GM21619 (cell line): ENCODE data around the gene OR1K1.
"Not testable (repeated sequence)": the region's sequence is repeated elsewhere in the genome, so short reads cannot be mapped to it uniquely, and the experiment has no call there.

ENCODE experiments used
- ATAC-seq: cut with Tn5 transposase; IDR thresholded peaks from one replicate; pipeline ENCODE4 v1.9.1; 2021; ENCODE audit not compliant: unreplicated experiment

OR1K1 gene

DNA sequence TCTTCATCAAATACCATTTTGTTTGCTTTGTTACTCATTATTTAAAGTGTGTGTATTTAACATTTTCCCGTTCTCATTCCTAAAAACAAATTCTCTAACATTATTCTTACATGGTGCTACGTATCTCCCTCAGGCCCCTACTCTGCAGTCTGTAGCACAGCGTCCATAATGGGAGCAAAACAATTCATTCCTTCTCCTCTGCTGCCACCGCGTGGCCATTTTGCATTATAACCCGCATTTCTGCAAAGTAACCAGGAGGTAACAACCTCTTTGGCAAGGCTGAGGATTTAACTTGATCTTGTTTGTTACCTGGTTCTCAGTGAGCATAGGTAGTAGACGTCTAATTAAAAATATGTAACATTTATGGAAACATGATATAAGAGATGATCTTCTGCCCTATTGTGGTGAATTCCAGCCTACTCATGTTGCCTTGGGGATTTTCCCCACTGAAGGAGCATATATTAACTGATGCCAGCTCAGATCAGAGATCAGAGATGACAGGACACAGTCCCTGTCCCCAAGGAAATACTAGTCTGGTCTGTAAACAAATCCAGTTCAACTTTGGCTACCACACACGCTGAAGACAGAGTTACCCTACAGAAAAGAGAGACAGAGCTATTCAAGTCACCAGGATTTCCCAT is 10.5 kb downstream of the OR1K1 start:
- ATAC-seq, result peak; percentile 89

DNA sequence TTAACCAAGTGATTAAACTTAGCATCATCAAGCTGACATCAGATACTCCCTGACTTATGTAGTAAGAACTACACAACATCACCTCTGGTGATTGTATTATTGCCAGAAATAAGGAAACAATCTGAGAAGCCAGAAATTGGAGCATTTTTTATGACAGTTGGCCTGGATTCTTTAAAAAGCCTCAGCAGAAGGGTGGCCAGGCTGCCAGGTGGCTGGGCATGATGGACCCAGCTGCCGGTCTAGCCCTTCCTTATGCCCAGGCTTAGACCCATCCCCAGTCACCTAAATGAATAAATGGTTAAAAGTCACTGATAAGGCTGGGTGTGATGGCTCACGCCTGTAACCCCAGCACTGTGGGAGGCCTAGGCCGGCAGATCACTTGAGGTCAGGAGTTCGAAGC is 12.8 kb downstream of the OR1K1 start:
- ATAC-seq, result no peak

DNA sequence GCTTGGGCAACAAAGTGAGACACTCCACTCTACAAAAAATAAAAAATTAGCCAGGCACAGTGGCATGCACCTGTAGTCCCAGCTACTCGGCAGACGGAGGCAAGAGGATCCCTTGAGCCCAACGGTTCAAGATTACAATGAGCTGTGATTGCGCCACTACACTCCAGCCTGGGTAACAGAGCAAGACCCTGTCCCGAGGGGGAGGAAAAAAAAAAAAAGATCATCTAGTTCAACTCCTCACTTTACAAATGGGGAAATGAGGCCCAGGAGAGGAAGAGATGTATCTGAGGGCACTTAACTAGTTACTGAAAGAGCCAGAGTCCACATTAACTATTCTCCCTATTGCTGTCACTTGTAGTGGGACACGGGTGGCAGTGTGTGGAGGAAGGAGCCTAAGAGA is 14.6 kb downstream of the OR1K1 start:
- no peak for ATAC-seq

DNA sequence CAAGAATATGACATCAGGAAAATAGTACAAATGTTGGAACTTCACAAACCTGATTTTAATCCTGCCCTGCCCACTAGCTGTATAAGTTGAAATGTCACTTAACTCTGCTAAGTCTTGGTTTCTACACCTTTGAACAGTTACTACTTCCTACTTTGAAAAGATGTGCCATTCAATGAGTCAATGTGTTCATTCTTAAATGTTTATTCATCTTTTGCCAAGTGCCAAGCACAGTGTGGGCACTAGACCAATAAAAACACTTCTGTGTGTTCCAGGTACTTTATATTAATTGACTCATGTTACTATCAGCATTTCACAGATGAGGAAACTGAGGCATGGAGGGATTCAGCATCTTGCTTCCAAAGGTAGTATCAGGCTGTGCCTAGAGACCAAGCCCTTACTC is 15.6 kb downstream of the OR1K1 start:
- no peak for ATAC-seq

DNA sequence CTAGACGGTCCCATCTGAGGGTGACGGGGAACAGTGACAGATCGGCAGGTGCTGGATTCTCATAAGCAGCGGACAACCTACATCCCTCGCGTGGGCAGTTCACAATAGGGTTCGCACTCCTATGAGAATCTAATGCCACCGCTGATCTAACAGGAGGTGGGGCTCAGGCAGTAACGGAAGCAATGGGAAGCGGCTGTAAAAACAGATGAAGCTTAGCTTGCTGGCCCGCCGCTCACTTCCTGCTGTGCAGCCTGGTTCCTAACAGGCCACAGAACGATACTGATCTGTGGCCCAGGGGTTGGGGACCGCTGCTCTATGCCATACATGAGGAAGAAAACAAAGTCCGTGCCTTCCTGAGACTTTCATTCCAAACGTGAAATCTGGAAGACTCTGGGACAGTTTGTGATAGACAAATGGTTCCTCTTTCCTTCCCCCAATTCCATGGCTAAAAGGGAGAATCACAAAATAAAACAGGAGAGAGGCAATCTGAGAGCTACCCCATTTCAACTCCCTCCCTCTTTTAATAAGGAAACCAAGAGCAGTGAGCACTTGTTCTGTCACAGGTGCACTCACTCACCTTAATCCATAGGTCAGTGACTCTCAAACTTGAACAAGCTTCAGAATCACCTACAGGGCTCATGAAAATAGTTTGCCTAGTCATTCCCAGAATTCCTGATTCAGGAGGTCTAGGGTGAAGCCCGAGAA is 16.4 kb downstream of the OR1K1 start:
- ATAC-seq, result peak; percentile 74

DNA sequence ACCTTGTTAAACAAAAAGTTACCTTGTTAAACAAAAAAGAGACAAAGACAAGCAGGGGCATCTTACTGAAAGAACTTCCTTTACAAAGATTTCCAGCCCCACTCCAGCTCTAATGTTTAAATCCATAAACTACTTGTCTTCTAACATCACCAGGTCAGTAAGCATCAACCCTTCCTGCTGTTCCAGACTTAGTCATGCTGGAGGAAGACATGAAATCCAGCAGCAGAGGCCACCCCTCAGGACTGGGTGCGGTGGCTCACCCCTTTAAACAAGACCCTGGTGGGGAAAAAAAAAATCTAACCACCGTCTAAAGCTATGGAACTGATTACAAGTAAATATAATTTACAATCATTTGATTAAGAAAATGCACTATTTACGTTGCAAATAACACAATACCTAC is 19.4 kb downstream of the OR1K1 start:
- no peak for ATAC-seq

DNA sequence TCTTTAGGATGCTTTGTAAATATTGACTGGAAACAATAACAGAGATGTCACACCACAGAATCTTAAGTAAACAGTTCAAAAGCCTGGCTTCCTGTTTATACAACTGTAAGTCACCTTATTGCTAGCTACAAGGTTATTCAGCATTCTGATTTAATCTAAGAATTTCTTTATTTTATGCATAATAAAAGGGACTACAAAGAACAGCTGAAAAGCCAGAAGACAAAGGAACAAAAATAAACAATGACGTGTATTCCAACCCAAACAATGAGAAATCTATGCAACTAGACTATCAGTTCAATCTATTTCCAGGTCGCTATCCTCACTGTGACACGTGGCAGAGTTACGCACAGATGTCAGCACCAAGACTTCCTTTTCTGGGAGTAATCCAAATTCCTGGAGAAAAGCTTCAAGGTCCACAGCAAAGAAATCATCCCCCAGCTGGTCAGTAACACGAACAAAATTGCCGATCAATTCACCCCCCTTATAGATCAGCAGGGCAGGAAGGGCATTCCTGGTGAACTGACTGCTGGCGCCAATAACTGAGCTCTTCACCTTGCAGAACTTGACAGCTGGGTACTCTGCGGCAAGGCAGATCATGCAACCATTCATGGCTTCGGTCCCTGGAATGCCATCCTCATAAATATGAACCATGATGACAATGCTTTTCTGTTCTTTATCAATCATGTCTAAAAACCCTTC is 20.0 kb downstream of the OR1K1 start:
- no peak for ATAC-seq

DNA sequence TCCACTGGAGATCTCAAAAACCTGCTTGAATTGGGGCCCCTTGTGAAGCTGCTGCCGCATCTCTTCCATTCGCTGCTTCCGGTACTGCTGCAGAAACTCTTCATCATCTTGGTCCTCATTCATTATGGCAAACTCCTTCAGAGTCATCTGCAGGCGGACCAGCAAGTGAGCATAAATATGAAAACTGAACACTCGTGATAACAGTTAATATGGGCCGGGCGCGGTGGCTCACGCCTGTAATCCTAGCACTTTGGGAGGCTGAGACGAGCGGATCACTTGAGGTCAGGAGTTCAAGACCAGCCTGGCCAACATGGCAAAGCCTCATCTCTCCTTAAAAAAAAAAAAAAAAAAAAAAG is 20.5 kb downstream of the OR1K1 start:
- no peak for ATAC-seq

DNA sequence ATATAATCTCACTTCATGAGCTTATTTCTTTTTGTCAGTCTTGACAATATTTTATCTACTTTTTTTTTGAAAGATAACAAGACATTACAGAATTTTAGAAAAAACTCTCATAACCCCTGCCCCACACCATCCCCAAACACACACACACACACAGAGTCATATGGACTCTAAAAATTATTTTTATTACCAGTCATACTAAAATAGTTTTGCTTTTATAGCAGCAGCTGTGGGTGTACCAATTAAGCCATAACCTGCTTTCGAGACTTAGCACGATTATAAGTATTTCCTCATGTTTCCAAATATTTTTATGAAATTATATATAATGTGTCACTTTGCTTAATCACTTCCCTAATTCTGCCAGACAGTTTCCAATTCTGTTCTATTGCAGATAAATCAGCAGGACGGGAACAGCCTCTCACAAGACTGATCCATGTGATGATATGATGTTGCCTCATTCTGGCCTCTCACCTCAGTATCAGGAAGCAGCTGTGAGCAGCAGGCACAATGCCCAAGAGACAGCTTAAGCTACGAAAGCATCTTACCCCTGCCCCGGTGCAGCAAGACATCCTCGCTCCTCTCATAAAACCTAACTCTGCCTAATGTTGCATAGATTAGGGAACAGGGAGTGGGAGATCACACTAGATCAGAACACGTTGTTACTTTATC is 21.5 kb downstream of the OR1K1 start:
- ATAC-seq, result no peak

DNA sequence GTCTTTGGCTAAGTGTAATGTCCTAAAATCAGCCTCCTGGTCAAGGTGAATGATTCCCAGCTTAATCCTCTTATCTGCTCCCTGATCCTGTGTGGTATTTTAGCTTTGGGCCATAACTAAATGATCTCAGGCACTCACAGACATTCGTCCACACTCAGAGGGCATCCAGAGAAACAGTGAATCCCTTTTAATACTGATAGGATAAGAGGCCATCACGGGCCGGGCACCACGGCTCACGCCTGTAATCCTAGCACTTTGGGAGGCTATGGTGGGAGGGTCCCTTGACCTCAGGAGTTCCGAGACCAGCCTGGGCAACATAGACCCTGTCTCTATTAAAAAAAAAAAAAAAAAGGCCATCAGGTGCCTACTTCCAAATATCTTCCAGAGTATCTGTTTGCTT is 22.1 kb downstream of the OR1K1 start:
- no peak for ATAC-seq

DNA sequence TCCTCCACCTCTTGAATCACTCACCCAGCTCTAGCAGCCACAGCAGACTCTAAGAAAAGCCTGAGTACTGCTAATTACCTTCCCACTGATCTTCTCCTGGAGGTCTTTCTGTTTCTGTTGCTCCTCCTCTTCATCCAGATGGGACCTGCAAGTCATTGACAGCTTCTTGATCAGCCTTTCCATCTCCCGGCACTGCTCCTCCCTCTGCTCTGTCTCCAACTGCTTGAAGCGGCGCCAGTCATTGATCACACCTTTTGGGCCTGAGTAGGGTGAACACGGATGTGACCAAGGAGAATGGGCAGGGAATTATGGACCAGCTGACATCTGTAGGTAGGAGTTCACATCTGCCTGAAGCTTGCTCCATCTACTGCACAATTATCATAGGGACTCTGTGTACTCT is 23.0 kb downstream of the OR1K1 start:
- ATAC-seq, result no peak

DNA sequence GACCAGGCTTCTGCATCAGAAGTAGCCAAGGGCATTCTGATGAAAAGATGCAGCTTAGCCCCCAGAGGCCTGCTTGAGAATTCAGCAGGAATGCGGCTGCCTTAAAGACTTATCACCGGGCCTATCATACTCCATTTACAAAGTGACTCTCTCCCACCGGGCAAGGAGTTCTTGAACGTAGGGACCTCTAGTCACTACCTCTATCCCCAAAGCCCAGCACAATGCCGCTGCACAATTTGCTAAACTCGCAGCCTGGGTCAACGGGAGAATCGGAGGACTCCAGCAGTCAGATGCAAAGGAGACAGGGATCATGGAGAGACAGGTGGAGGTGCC is 27.8 kb downstream of the OR1K1 start:
- ATAC-seq, result peak; percentile 13

DNA sequence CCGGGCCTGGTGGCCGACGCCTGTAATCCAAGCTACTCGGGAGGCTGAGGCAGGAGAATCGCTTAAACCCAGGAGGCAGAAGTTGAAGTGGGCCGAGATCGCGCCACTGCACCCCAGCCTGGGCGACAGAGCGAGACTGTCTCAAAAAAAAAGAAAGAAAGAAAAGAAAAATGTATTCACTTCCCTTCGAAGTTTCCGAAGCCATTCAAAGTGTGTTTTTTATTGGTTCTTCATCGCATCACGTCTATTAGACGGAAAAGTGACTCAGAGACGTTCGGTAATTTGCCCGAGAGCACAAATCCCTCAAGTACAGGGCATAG is 29.0 kb downstream of the OR1K1 start:
- not testable (repeated sequence) for ATAC-seq

DNA sequence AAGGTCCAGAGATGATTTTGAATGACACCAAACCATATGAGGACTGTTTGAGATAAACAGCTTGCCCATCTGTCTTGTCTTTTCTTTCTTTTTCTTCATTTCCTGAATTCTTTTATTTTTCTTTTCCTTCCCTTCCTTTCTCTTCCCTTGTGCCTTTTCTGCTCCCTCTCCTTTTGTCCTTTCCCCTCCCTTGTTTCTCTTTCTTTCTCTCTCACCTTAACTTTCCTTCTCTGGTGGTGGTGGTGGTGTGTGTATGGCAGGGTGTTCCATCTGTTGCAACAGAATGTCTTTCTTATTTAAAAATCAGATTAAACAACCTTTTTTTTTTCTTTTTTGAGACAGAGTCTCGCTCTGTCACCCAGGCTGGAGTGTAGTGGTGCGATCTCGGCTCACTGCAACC is 32.3 kb downstream of the OR1K1 start:
- ATAC-seq, result no peak

DNA sequence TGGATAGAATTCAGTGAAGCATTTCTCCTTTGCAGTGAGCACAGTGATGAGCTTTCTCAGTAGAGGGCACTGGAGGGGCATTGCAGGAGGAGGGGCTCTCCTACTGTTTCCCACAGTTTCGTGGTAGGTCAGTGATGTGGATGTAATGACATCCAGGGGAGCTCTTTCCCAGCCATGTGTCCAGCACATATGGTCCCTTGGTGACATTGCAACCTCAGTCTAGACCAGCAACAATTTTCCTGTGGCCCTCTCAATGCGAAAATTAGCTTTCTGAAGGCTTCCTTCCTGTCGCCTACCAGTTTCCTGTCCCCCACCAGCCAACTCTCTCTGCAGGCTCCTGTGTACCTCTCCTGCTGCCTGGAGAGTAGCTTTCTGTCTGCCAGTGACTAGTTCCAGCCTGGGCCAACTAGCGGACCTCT is 35.4 kb downstream of the OR1K1 start:
- ATAC-seq, result no peak

DNA sequence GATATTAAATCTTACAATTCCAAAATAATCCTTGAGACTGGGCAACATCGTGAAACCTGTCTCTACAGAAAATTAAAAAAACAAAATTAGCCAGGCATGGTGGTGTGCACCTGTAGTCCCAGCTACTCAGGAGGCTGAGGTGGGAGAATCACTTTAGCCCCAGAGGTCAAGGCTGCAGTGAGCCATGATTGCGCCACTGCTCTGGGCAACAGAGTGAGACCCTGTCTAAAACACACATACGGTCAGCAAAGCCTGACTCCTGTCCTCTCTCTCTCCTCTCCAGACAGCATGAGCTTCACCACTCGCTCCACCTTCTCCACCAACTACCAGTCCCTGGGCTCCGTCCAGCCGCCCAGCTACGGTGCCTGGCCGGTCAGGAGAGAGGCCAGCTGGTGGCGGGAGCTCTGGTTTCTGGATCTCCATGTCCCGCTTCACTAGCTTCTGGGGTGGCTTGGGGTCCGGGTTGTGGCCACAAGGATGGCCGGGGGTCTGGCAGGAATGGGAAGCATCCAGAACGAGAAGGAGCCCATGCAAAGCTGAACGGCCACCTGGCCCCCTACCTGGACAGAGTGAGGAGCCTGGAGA is 37.4 kb downstream of the OR1K1 start:
- ATAC-seq, result no peak

DNA sequence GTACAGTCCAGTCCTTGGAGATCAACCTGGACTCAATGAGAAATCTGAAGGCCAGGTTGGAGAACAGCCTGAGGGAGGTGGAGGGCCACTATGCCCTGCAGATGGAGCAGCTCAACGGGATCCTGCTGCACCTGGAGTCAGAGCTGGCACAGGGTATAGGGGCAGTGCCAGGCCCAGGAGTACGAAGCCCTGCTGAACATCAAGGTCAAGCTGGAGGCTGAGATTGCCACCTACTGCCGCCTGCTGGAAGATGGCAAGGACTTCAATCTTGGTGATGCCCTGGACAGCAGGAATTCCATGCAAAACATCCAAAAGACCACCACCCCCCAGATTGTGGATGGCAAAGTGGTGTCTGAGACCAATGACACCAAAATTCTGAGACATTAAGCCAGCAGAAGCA is 38.5 kb downstream of the OR1K1 start:
- ATAC-seq, result not testable (repeated sequence)

DNA sequence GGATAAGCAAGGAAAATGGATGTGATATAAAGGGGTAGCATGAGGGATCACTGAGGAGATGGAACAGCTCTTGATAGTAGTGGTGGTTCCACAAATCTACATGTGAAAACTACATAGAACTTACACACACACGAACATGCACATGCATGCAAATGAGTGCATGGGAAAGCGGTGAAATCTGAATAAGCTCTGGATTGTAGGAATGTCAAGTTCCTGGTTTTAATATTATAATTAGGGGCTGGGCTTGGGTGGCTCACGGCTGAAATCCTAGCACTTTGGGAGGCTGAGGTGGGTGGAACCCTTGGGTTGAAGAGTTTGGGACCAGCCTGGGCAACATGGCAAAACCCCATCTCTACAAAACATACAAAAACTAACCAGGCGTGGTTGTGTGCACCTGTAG is 41.6 kb downstream of the OR1K1 start:
- no peak for ATAC-seq

DNA sequence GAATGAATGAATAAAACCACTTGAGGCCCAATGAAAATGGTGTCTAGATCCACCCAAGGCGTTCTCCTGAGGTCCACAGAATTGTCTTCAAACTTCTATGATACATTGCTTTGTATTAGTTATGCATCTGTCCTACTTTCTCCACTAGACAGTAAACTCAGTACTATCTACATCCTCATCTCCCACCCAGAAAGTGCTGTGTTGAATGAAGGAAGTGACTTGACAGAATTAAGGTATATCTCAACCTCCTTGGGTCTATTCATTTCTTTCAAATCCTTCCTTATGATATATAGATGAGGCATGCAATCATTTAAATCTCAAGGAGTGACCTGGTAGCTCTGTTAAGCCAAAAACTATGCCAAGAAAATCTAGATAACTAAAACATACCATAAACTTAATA is 44.2 kb downstream of the OR1K1 start:
- no peak for ATAC-seq

DNA sequence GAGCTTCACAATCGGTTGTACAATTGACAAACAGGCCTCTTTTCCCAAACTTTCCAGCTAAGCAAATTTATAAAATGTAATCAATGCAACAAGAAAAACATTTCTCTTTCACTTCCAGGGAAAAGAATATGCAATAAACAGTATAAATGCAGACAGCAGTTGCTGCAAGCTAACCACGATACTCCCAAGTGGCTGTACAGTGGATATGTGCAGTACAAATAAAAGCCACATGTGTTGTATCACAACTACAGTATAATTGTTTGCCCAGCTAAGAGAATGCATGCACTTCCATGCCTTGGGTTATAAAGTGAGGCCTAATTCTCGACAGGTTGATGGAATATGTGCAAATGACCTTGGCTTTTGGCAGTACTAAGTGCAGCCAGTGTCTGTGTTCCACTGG is 45.2 kb downstream of the OR1K1 start:
- no peak for ATAC-seq

DNA sequence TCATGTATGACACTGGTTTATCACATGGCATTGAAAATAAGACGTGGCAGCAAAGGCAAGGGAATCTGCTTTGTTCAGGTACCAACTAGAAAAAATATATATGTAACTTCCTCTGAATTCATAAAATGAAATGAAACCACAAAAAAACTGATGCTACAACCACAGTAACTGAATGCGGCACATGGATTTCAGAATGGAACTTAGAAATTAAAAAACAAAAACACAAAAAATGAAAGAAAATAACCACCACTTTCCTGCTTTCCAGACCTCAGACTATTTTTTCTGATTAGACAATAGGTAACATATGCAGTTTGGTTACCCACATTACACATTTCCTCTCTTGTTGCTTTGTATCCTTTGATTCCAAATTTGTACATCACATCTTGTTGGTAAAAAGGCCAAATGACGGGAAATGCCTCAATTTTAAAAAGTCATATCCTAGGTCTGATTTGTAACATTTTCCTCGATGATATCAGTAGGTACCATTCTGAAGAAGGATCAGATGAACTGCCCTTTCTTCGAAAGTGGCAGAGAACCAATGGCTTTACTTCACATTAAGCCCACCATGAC is 46.5 kb downstream of the OR1K1 start:
- no peak for ATAC-seq
